Natural killer cell (primary cell): ENCODE measurements around the gene KLC3. TPM values are rescaled to one million over a fixed set of nuclear protein-coding genes. Genes with fewer than 3 reads are reported as not detected.

ENCODE experiments used
- ATAC-seq, 3 donors: fragments of 150-1000 bp in 2 of 3; fragments of 200-7000 bp in 1 of 3; cut with Tn5 transposase; 1 replicate in 1 of 3; 2 replicates in 2 of 3; pipeline ENCODE4 v1.10.0; 2021; ENCODE audit warnings: mild to moderate bottlenecking in 2 of 3, moderate library complexity in 2 of 3
- DNase-seq, 2 donors: peaks; one replicate each; pipeline versions ENCODE4 v3.0.0 to v3.0.0-alpha.2; 2013 to 2021; ENCODE audit warnings: mixed read lengths in 1 of 2
- H3K27ac ChIP-seq: one replicate; pipeline ENCODE4 v1.5.1; 2013; ENCODE audit warnings: mild to moderate bottlenecking, low read length
- H3K27me3 ChIP-seq: one replicate; pipeline ENCODE4 v1.6.1; 2013; ENCODE audit warnings: low read length; ENCODE audit not compliant: control insufficient read depth, insufficient read depth
- H3K36me3 ChIP-seq: one replicate; pipeline ENCODE4 v1.6.1; 2013; ENCODE audit warnings: low read length; ENCODE audit not compliant: control insufficient read depth, insufficient read depth
- H3K4me1 ChIP-seq: one replicate; pipeline ENCODE4 v1.6.1; 2013; ENCODE audit warnings: low read length; ENCODE audit not compliant: control insufficient read depth, insufficient read depth
- H3K4me3 ChIP-seq: one replicate; pipeline ENCODE4 v1.5.1; 2013; ENCODE audit warnings: low read length
- H3K9me3 ChIP-seq: one replicate; pipeline ENCODE4 v1.6.1; 2013; ENCODE audit warnings: low read length; ENCODE audit not compliant: control insufficient read depth, insufficient read depth
- H3K27ac Mint-ChIP-seq, 2 donors: one replicate each; pipeline ENCODE4 v1.8.0; 2022; ENCODE audit warnings: mild to moderate bottlenecking in 2 of 2, mixed read lengths in 2 of 2, moderate library complexity in 1 of 2
- H3K27me3 Mint-ChIP-seq, 2 donors: one replicate each; pipeline ENCODE4 v1.8.0; 2022; ENCODE audit warnings: low read depth in 2 of 2, mixed read lengths in 2 of 2
- H3K36me3 Mint-ChIP-seq: one replicate; pipeline ENCODE4 v1.8.0; 2022; ENCODE audit warnings: mixed read lengths
- H3K4me1 Mint-ChIP-seq, 2 donors: one replicate each; pipeline ENCODE4 v1.8.0; 2022; ENCODE audit warnings: mixed read lengths in 2 of 2
- H3K4me3 Mint-ChIP-seq: one replicate; pipeline ENCODE4 v1.8.0; 2022; ENCODE audit warnings: mild to moderate bottlenecking, moderate library complexity, mixed read lengths
- H3K9me3 Mint-ChIP-seq, 2 donors: one replicate each; pipeline ENCODE4 v1.8.0; 2022; ENCODE audit warnings: mixed read lengths in 2 of 2
- WGBS: methylation state at CpG from one replicate; pipeline ENCODE4 v1.1.7; 2013; ENCODE audit warnings: missing lambda C conversion rate; ENCODE audit not compliant: insufficient coverage; 5-methylcytosine and 5-hydroxymethylcytosine counted together
- intact Hi-C: fragments of 100-400 bp; cut with micrococcal nuclease; formaldehyde crosslinking; loops from one replicate; pipeline ENCODE4 v1.14.2; 2022
- total RNA-seq, 4 donors: library from RNA; stranded (reverse); fragments of 120-200 nt in 1 of 4; gene quantifications; one replicate each; pipeline versions ENCODE4 v1.2.3 to v1.2.4, GENCODE V29; 2013 to 2022
- TF ChIP-seq, protein P1 (sequence below): fragments of 200-600 bp; IDR thresholded peaks from one replicate; pipeline ENCODE4 v1.8.0; 2022; ENCODE audit warnings: antibody characterized with exemption

The KLC3 gene
- total RNA-seq, 3 donors from 2014 or later (not counting 1 experiment from before 2014, with no cell fraction given), result not detected

DNA sequence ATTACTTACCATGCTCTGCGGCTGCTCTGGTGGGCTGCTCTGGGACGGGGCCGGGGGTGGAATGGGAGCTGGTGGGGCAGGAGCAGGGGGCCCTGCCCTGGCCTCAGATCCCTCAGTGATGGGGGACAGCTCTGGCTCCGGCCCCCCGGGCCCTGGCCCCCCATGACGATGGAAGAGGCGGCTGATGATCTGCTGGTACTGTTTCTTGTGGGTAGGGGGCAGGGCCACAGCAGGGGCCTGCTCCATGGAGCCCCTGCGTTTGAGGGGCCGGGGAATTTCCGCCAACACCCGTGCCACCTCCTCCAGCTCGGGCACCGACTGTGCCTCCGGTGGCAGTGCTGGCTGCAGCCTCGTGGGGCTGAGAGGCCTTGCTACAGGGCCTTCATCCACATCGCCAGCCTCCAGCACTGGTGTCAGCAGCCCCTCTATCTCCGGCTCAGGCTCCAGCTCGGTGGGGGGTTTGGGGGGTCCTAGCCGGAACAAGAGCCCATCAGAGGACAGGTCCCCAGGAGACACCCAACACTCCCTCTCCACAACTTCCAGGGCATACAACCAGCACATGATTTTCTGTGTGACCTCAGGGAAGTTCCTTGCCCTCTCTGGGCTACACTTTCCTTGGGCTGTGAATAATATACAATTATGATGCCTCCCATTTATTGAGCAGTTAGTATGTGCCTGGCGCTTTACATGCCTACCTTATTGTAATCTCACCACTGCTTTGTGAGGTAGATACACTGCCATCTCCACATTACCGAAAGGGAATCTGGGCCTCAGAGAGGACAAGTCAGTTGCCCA lies 51.5 kb downstream of the KLC3 start:
- 92% methylated on average over 21 of the region's 21 CpGs for WGBS
- no peak for DNase-seq
- Histone ChIP-seq H3K4me3 (no peak overlapping the region), H3K9me3 (no peaks in the 10 kb centered on the region), H3K27me3 (peaks cover 2% of the 10 kb centered on the region), H3K4me1 (no peaks in the 10 kb centered on the region), H3K36me3 (no peaks in the 10 kb centered on the region), H3K27ac (no peak overlapping the region)
- TF ChIP-seq, protein P1, sequence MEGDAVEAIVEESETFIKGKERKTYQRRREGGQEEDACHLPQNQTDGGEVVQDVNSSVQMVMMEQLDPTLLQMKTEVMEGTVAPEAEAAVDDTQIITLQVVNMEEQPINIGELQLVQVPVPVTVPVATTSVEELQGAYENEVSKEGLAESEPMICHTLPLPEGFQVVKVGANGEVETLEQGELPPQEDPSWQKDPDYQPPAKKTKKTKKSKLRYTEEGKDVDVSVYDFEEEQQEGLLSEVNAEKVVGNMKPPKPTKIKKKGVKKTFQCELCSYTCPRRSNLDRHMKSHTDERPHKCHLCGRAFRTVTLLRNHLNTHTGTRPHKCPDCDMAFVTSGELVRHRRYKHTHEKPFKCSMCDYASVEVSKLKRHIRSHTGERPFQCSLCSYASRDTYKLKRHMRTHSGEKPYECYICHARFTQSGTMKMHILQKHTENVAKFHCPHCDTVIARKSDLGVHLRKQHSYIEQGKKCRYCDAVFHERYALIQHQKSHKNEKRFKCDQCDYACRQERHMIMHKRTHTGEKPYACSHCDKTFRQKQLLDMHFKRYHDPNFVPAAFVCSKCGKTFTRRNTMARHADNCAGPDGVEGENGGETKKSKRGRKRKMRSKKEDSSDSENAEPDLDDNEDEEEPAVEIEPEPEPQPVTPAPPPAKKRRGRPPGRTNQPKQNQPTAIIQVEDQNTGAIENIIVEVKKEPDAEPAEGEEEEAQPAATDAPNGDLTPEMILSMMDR, result no peak
- Mint-ChIP-seq H3K4me1 (peaks cover 0 to 5% of the 10 kb centered on the region in 2 donors), H3K27ac (no peak overlapping the region), H3K4me3 (no peak overlapping the region), H3K9me3 (no peaks in the 10 kb centered on the region), H3K27me3 (peaks cover 3 to 16% of the 10 kb centered on the region in 2 donors), H3K36me3 (no peaks in the 10 kb centered on the region)
- intact Hi-C loops, result no loop called here
- no peak for ATAC-seq

DNA sequence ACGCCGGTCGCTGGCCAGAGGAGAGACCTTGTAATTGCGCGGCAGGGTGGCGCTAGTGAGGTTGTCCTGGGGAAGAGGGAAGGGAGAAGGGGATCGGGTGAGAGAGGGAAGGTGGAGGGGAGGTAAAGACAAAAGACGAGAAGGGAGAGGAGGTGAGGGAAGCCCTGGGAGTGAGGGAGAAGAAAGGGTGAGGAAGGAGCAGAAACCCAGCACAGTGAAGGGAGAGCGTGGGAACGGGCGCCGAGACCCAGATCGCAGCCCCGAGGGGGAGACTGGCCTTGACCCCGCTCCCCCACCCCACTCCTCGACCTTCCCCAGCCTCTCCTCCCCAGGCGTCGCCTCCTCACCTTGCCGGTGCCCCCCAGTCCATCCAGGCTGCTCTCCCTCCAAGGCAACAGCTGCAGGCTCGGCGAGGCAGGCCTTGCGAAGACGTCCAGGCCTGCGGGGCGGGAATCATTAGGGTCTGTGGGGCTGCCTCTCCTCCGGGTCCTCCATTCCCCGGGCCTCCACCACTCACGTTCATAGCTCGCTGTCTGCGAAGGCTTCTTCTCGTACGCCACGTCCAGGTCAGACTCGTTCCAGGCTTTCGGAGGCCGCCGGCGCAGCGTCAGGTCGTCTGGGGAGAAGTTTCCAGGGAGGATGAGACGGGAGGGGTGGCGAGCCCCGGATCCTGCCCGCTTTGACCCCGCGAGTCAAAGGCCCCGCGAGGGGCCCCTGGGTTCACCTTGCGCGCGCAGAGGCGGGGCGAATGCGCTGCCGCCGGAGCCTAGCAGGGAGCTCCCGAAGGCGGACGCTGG lies 55.5 kb downstream of the KLC3 start:
- 38% methylated on average over 59 of the region's 59 CpGs for WGBS
- Mint-ChIP-seq H3K4me3 (no peak overlapping the region), H3K27ac (no peak overlapping the region), H3K27me3 (peaks cover 16 to 28% of the 10 kb centered on the region in 2 donors), H3K4me1 (peaks cover 6 to 11% of the 10 kb centered on the region in 2 donors), H3K9me3 (no peaks in the 10 kb centered on the region), H3K36me3 (no peaks in the 10 kb centered on the region)
- Histone ChIP-seq H3K27me3 (peaks cover 4% of the 10 kb centered on the region), H3K36me3 (no peaks in the 10 kb centered on the region), H3K9me3 (no peaks in the 10 kb centered on the region), H3K27ac (no peak overlapping the region), H3K4me3 (no peak overlapping the region), H3K4me1 (peaks cover 8% of the 10 kb centered on the region)
- intact Hi-C loops, result no loop called here
- DNase-seq (no peak), ATAC-seq (no peak)
- TF ChIP-seq, protein P1, result no peak

DNA sequence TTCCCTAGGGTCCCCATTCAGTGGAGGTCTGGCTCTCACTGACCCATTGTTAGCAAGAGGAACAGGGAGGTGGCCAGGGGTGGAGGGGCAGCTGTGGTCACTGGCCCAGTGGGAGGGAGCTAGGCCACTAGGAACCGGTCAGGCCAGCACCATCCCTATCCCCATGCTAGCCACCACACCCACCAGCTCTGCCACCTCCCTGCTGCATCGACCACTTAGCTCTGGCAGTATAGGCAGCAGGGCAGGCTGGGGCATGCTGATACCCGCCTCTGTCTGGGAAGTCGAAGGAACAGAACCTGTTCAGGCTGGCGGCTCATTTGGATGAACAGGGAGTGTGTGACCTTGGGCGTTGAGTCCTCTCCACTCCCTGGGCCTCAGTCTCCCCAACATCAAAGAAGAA lies 59.6 kb downstream of the KLC3 start:
- ATAC-seq (no peak), DNase-seq (no peak)
- Mint-ChIP-seq H3K4me3 (no peak overlapping the region), H3K9me3 (no peaks in the 10 kb centered on the region), H3K27me3 (peaks cover 27 to 37% of the 10 kb centered on the region in 2 donors), H3K4me1 (peaks cover 20 to 31% of the 10 kb centered on the region in 2 donors), H3K27ac (no peak overlapping the region), H3K36me3 (no peaks in the 10 kb centered on the region)
- H3K27me3 ChIP-seq, result peaks cover 27% of the 10 kb centered on the region
- no peak overlapping the region for H3K4me3 ChIP-seq
- intact Hi-C loops, result loop anchor here (10.0 kb wide), 1 partner anchor 245 kb away; no protein-coding TSS in a partner anchor
- H3K4me1 ChIP-seq, result peaks cover 25% of the 10 kb centered on the region
- H3K9me3 ChIP-seq, result no peaks in the 10 kb centered on the region
- no peak overlapping the region for H3K27ac ChIP-seq
- 94% methylated on average over 6 of the region's 6 CpGs for WGBS
- TF ChIP-seq, protein P1, result no peak
- no peaks in the 10 kb centered on the region for H3K36me3 ChIP-seq

Other genes with a start within 250 kb of the KLC3 start
- gene PPP1R37, start 247.6 kb upstream of the KLC3 start, total RNA-seq, result 10 to 100 TPM; 23.8 to 29.3 (median 25.0) TPM
- under 1 TPM; 0.55 to 1.00 (median 0.66) TPM for gene NKPD1, start 179.8 kb upstream of the KLC3 start, total RNA-seq
- gene TRAPPC6A, start 162.5 kb upstream of the KLC3 start, total RNA-seq, result 10 to 100 TPM; 38.0 to 47.0 (median 45.2) TPM
- 10 to 100 TPM; 20.9 to 26.3 (median 21.8) TPM for gene BLOC1S3, start 162.0 kb upstream of the KLC3 start, total RNA-seq
- under 1 TPM in 2 of 3 donors, not detected in 1; 0.16 to 0.23 TPM for gene EXOC3L2, start 95.3 kb upstream of the KLC3 start, total RNA-seq
- 10 to 100 TPM; 50.4 to 53.6 (median 51.4) TPM for gene MARK4, start 89.5 kb upstream of the KLC3 start, total RNA-seq
- gene CKM, start 17.9 kb upstream of the KLC3 start, total RNA-seq, result not detected
- gene ERCC2, start 29.8 kb downstream of the KLC3 start, total RNA-seq, result 10 to 100 TPM; 13.4 to 22.3 (median 14.9) TPM
- gene PPP1R13L, start 64.3 kb downstream of the KLC3 start, total RNA-seq, result 1 to 10 TPM; 5.6 to 7.4 (median 5.9) TPM
- gene POLR1G, start 65.9 kb downstream of the KLC3 start, total RNA-seq, result 1 to 10 TPM in 1 of 3 donors, under 1 TPM in 2; 0.28 to 1.4 (median 0.45) TPM
- 10 to 100 TPM; 46.8 to 55.2 (median 48.2) TPM for gene ERCC1, start 83.2 kb downstream of the KLC3 start, total RNA-seq
- 1,000 to 10,000 TPM in 2 of 3 donors, 100 to 1,000 TPM in 1; 784 to 1,837 (median 1,121) TPM for gene FOSB, start 127.2 kb downstream of the KLC3 start, total RNA-seq
- 1 to 10 TPM; 1.9 to 5.5 (median 3.0) TPM for gene RTN2, start 156.3 kb downstream of the KLC3 start, total RNA-seq
- gene PPM1N, start 157.7 kb downstream of the KLC3 start, total RNA-seq, result 1 to 10 TPM; 5.1 to 8.3 (median 6.8) TPM
- gene VASP, start 166.7 kb downstream of the KLC3 start, total RNA-seq, result 100 to 1,000 TPM; 192 to 244 (median 237) TPM
- gene OPA3, start 244.1 kb downstream of the KLC3 start, total RNA-seq, result 10 to 100 TPM in 1 of 3 donors, 1 to 10 TPM in 2; 8.2 to 10.4 (median 9.0) TPM